Thyroid gland (tissue), 4 donors: ENCODE data around the gene MACROH2A1.

Experiments
- POLR2A ChIP-seq, 2 donors: fragments of 450-650 bp; IDR thresholded peaks; one replicate each; pipeline ENCODE4 v1.6.1; 2017; ENCODE audit warnings: antibody characterized with exemption in 2 of 2, mild to moderate bottlenecking in 2 of 2, moderate library complexity in 1 of 2
- TF ChIP-seq, protein P1 (sequence below), 6 experiments: fragments of 200-600 bp in 3 of 6; fragments of 450-650 bp in 3 of 6; sonication (generic) in 3 of 6; IDR thresholded peaks; one replicate each; pipeline ENCODE4 v1.5.1; 2016 to 2019; ENCODE audit warnings: antibody characterized with exemption in 6 of 6, mild to moderate bottlenecking in 2 of 6, inconsistent platforms in 1 of 6, moderate library complexity in 1 of 6

GRCh38 chr5:135441919-135442318, 42.9 kb upstream of the MACROH2A1 start:
- TF ChIP-seq, protein P1, sequence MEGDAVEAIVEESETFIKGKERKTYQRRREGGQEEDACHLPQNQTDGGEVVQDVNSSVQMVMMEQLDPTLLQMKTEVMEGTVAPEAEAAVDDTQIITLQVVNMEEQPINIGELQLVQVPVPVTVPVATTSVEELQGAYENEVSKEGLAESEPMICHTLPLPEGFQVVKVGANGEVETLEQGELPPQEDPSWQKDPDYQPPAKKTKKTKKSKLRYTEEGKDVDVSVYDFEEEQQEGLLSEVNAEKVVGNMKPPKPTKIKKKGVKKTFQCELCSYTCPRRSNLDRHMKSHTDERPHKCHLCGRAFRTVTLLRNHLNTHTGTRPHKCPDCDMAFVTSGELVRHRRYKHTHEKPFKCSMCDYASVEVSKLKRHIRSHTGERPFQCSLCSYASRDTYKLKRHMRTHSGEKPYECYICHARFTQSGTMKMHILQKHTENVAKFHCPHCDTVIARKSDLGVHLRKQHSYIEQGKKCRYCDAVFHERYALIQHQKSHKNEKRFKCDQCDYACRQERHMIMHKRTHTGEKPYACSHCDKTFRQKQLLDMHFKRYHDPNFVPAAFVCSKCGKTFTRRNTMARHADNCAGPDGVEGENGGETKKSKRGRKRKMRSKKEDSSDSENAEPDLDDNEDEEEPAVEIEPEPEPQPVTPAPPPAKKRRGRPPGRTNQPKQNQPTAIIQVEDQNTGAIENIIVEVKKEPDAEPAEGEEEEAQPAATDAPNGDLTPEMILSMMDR (IDR thresholded peaks at IDR 0.05): no peak
- TF ChIP-seq POLR2A (IDR thresholded peaks at IDR 0.05): no peak
